HCT116 (cell line): ENCODE results near the gene MBP. TPM values are rescaled to one million over a fixed set of nuclear protein-coding genes. Genes with fewer than 3 reads are reported as not detected.

Source experiments
- ATAC-seq: fragments of 200-7000 bp; cut with Tn5 transposase; 2 replicates; pipeline ENCODE4 v1.9.1; 2020; ENCODE audit warnings: mild to moderate bottlenecking, moderate library complexity
- BruUV-seq: library from RNA; stranded (reverse); fragments of 400-500 nt; replicated peaks from 2 replicates; lab custom pipeline; 2021; lab: Mats Ljungman, UMichigan
- CTCF ChIA-PET: fragments of 300-600 bp; sonication (Branson Sonifier 250); formaldehyde crosslinking; loops from one replicate; lab custom pipeline; 2021; ENCODE audit warnings: antibody characterized with exemption; lab: Charles Lee
- POLR2A ChIA-PET: fragments of 300-600, 350-600 bp; sonication (Branson Sonifier 250); formaldehyde crosslinking; loops from one replicate; lab custom pipeline; 2021; ENCODE audit warnings: antibody characterized with exemption; lab: Charles Lee
- RAD21 ChIA-PET, 2 experiments: fragments of 300-600 bp; sonication (Branson Sonifier 250); formaldehyde crosslinking; loops; one replicate each; lab custom pipeline; 2023; ENCODE audit warnings: low total read pairs in 2 of 2; ENCODE audit not compliant: uncharacterized antibody in 2 of 2, unreplicated experiment in 2 of 2, low non-redundant PET in 1 of 2; lab: Charles Lee
- DNase-seq: peaks from one replicate; pipeline ENCODE4 v3.0.0-alpha.2; 2010; ENCODE audit warnings: low read depth, low spot score
- H2AFZ ChIP-seq: fragments of 200-600 bp; shearing (Covaris generic), sonication (generic); 2 replicates; pipeline ENCODE4 v1.6.1; 2017; ENCODE audit warnings: low read depth, mixed run types, mixed read lengths, antibody characterized with exemption, low read length; ENCODE audit not compliant: poor library complexity, severe bottlenecking
- H3K27ac ChIP-seq: 2 replicates; pipeline ENCODE4 v1.5.1; 2012; ENCODE audit warnings: low read depth, low read length
- H3K27me3 ChIP-seq: fragments of 200-600 bp; sonication (generic); 2 replicates; pipeline ENCODE4 v1.6.1; 2016; ENCODE audit warnings: mixed run types, low read length, mixed read lengths; ENCODE audit not compliant: insufficient read depth
- H3K36me3 ChIP-seq, 2 experiments: fragments of 200-500 bp in 1 of 2; fragments of 200-600 bp in 1 of 2; sonication (Bioruptor generic) in 1 of 2; sonication (generic) in 1 of 2; 2 replicates each; pipeline versions ENCODE4 v1.5.1 to v1.6.1; 2014 to 2016; ENCODE audit warnings: low read length in 2 of 2, inconsistent platforms in 1 of 2, mixed read lengths in 1 of 2, mixed run types in 1 of 2; ENCODE audit not compliant: insufficient read depth in 2 of 2, control insufficient read depth in 1 of 2
- H3K4me1 ChIP-seq, 2 experiments: fragments of 200-600 bp in 1 of 2; sonication (generic) in 1 of 2; 2 replicates each; pipeline versions ENCODE4 v1.5.1 to v1.6.1; 2012 to 2017; ENCODE audit warnings: low read length in 2 of 2, inconsistent platforms in 1 of 2, mild to moderate bottlenecking in 1 of 2, mixed read lengths in 1 of 2, mixed run types in 1 of 2, moderate library complexity in 1 of 2; ENCODE audit not compliant: insufficient read depth in 2 of 2, control insufficient read depth in 1 of 2
- H3K4me2 ChIP-seq: fragments of 200-600 bp; sonication (generic); 2 replicates; pipeline ENCODE4 v1.6.1; 2017; ENCODE audit warnings: mixed run types, low read length, mixed read lengths
- H3K4me3 ChIP-seq, 2 experiments: fragments of 200-600 bp in 1 of 2; sonication (generic) in 1 of 2; replicated peaks in 1 of 2; 2 replicates each; pipeline ENCODE4 v1.5.1; 2011 to 2016; ENCODE audit warnings: low read length in 2 of 2, control low read depth in 1 of 2, low read depth in 1 of 2, mild to moderate bottlenecking in 1 of 2, mixed read lengths in 1 of 2, mixed run types in 1 of 2
- H3K79me2 ChIP-seq: fragments of 200-600 bp; sonication (generic); 2 replicates; pipeline ENCODE4 v1.6.1; 2017; ENCODE audit warnings: mild to moderate bottlenecking, mixed run types, low read length, moderate library complexity, mixed read lengths; ENCODE audit not compliant: insufficient read depth
- H3K9ac ChIP-seq: fragments of 200-600 bp; sonication (generic); 2 replicates; pipeline ENCODE4 v1.6.1; 2016; ENCODE audit warnings: low read length, mixed read lengths
- H3K9me2 ChIP-seq: fragments of 200-600 bp; sonication (generic), shearing (Covaris generic); 2 replicates; pipeline ENCODE4 v1.6.1; 2017; ENCODE audit warnings: mixed run types, mild to moderate bottlenecking, moderate library complexity; ENCODE audit not compliant: insufficient read depth
- H3K9me3 ChIP-seq, 2 experiments: fragments of 200-500 bp in 1 of 2; fragments of 200-600 bp in 1 of 2; sonication (Bioruptor generic) in 1 of 2; sonication (generic) in 1 of 2; 2 replicates each; pipeline ENCODE4 v1.6.1; 2014 to 2017; ENCODE audit warnings: low read length in 2 of 2, mixed read lengths in 2 of 2, inconsistent platforms in 1 of 2, low read depth in 1 of 2, mild to moderate bottlenecking in 1 of 2, mixed run types in 1 of 2, moderate library complexity in 1 of 2; ENCODE audit not compliant: control insufficient read depth in 1 of 2, insufficient read depth in 1 of 2
- H4K20me1 ChIP-seq: fragments of 200-600 bp; sonication (generic), shearing (Covaris generic); 2 replicates; pipeline ENCODE4 v1.6.1; 2017; ENCODE audit warnings: mixed run types, mild to moderate bottlenecking, moderate library complexity; ENCODE audit not compliant: insufficient read depth
- EZH2 ChIP-seq: fragments of 200-600 bp; sonication (generic); IDR thresholded peaks from 2 replicates; pipeline ENCODE4 v1.6.1; 2017; ENCODE audit warnings: antibody characterized with exemption, mixed run types
- MAX ChIP-seq: IDR thresholded peaks from 2 replicates; pipeline ENCODE4 v1.6.1; 2012
- RAD21 ChIP-seq: IDR thresholded peaks from 2 replicates; pipeline ENCODE4 v1.6.1; 2012; ENCODE audit warnings: low read depth, mild to moderate bottlenecking
- SRF ChIP-seq: IDR thresholded peaks from 2 replicates; pipeline ENCODE4 v1.6.1; 2012; ENCODE audit warnings: low read depth
- TCF7L2 ChIP-seq: IDR thresholded peaks from 2 replicates; pipeline ENCODE4 v1.7.0; 2011; ENCODE audit warnings: borderline replicate concordance, inconsistent platforms; ENCODE audit not compliant: insufficient read depth, insufficient read length; ENCODE audit errors: extremely low read depth
- ZFX ChIP-seq: fragments of 450-650 bp; IDR thresholded peaks from 2 replicates; pipeline ENCODE4 v1.6.1; 2017
- intact Hi-C: fragments of 100-400 bp; cut with micrococcal nuclease; formaldehyde crosslinking; loops from 2 replicates; pipeline ENCODE4 v1.10.0; 2022
- total RNA-seq: library from RNA; stranded (reverse); gene quantifications from one replicate; pipeline ENCODE4 v1.2.1, GENCODE V29; 2021; ENCODE audit not compliant: unreplicated experiment
- TF ChIP-seq, protein P1 (sequence below): IDR thresholded peaks from 2 replicates; pipeline ENCODE4 v1.6.1; 2011; ENCODE audit warnings: mild to moderate bottlenecking, low read length, moderate library complexity; ENCODE audit not compliant: insufficient replicate concordance; ENCODE audit errors: extremely low read depth

The MBP gene
- total RNA-seq, 1 experiment from 2014 or later, result 34.9 TPM

DNA sequence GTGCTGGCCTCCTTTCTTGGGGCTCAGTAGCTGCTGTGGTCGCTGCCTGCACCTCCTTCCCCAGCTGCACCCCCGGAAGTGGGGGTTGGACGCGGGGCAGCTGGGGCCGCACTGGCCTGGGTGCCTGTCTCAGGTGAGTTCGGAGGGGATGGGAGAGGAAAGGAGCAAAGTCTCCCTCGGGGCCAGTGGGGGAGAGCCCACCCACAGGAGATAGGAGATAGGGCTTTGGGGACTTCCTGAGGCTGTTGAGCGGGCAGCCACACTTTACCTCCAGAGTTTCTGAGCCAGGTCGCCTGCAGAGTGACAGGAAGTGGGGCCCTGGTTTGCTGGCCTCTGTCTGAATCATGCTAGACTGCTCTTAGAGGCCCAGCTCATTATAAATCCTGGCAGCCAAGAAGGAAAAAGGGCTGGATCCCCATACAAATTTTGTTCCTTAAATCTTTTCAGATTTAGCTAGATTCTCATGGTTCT lies 8.1 kb downstream of the MBP start:
- intact Hi-C loops, result no loop called here
- H3K9me3 ChIP-seq, result no peaks in the 10 kb centered on the region
- H4K20me1 ChIP-seq, result no peaks in the 10 kb centered on the region
- CTCF ChIA-PET, result no interaction called here
- peaks cover 98% of the 10 kb centered on the region for H3K79me2 ChIP-seq
- ATAC-seq (no peak), DNase-seq (no peak)
- H3K27ac ChIP-seq, result no peak overlapping the region
- no peak overlapping the region for H3K9ac ChIP-seq
- H3K4me3 ChIP-seq, result no peak overlapping the region
- RAD21 ChIA-PET, result no interaction called here
- TF ChIP-seq, protein P1, sequence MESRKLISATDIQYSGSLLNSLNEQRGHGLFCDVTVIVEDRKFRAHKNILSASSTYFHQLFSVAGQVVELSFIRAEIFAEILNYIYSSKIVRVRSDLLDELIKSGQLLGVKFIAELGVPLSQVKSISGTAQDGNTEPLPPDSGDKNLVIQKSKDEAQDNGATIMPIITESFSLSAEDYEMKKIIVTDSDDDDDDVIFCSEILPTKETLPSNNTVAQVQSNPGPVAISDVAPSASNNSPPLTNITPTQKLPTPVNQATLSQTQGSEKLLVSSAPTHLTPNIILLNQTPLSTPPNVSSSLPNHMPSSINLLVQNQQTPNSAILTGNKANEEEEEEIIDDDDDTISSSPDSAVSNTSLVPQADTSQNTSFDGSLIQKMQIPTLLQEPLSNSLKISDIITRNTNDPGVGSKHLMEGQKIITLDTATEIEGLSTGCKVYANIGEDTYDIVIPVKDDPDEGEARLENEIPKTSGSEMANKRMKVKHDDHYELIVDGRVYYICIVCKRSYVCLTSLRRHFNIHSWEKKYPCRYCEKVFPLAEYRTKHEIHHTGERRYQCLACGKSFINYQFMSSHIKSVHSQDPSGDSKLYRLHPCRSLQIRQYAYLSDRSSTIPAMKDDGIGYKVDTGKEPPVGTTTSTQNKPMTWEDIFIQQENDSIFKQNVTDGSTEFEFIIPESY, result no peak
- BruUV-seq, result no TSS peak
- no peaks in the 10 kb centered on the region for H3K9me2 ChIP-seq
- 0 out of 4 replicates have a peak, but pooled peaks cover 0 to 4% of the 10 kb centered on the region in 2 experiments for H3K36me3 ChIP-seq
- no peaks in the 10 kb centered on the region for H3K27me3 ChIP-seq
- peak overlapping the region; percentile 20 for H3K4me2 ChIP-seq
- H3K4me1 ChIP-seq, result peaks cover 20 to 39% of the 10 kb centered on the region in 2 experiments
- POLR2A ChIA-PET, result interaction anchor here (1.0 kb wide), 1 partner anchor 8 kb away, joined by 3 read pairs; the partner anchor contains the start of gene MBP
- H2AFZ ChIP-seq, result no peak overlapping the region

DNA sequence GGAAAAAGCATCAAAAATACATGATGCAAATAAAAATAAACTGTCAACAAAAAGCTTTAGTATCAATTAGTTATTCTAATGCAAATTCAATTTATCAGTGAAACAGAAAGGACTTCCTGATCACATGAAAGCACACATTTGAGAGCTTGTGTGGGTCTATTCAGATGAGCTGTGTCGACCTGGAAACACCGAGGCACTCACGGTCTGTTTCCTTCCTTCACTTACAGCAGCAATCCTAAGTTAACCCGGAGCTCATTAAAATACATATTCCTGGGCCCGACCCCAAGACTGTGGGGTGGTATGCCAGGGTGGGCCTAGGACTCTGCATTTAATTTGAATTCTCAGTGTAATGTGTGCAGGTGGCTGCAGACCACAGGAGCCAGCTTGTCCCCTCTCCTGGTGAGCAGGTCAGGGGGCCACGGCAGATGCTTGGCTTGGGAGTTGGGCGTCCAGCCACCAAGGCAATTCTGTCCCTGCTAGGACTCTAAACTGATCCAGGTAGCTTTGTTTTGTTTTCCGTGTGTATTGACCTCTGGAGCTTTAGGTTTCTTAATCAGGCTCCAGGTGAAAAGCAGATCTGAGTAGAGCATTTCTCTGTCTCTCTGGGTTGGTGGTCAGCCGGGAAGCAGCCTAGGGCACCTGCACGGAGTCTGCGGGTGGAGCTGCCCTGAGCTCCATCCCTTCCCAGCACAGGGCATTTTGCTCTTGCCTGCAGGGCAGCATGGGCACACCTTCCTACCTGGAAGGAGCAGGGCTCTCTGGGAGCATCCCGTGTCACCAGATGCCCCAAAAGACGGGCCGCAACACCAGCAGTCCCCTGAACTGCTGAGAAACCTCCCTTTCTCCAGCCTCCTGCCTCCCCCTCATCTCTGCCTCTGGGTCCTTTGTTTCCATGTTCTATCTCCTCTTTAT lies 9.0 kb downstream of the MBP start:
- CTCF ChIA-PET, result no interaction called here
- no peak overlapping the region for H3K9ac ChIP-seq
- H3K27ac ChIP-seq, result no peak overlapping the region
- H3K79me2 ChIP-seq, result peaks cover 98% of the 10 kb centered on the region
- no peaks in the 10 kb centered on the region for H3K36me3 ChIP-seq
- H4K20me1 ChIP-seq, result no peaks in the 10 kb centered on the region
- DNase-seq, result no peak
- RAD21 ChIA-PET, result no interaction called here
- POLR2A ChIA-PET, result interaction anchor here (1.0 kb wide), 1 partner anchor 9 kb away, joined by 3 read pairs; the partner anchor contains the start of gene MBP
- intact Hi-C loops, result no loop called here
- H3K4me2 ChIP-seq, result no peak overlapping the region
- H3K9me3 ChIP-seq, result no peaks in the 10 kb centered on the region
- TF ChIP-seq SRF (no peak), ZFX (no peak), MAX (no peak), RAD21 (no peak), TCF7L2 (no peak), EZH2 (no peak)
- H3K9me2 ChIP-seq, result no peaks in the 10 kb centered on the region
- BruUV-seq, result no TSS peak
- H3K4me1 ChIP-seq, result peaks cover 12 to 30% of the 10 kb centered on the region in 2 experiments
- H3K27me3 ChIP-seq, result no peaks in the 10 kb centered on the region
- H2AFZ ChIP-seq, result no peak overlapping the region
- ATAC-seq, result no peak
- no peak overlapping the region for H3K4me3 ChIP-seq
